NT2/D1 (cell line): Measurements from ENCODE around the gene CSNK1G1.

Experiments used
- YY1 ChIP-seq: IDR thresholded peaks from 2 replicates; pipeline ENCODE4 v1.6.1; 2011; ENCODE audit not compliant: insufficient read length, insufficient read depth
- ZNF274 ChIP-seq: IDR thresholded peaks from 2 replicates; pipeline ENCODE4 v1.6.1; 2011; ENCODE audit warnings: mild to moderate bottlenecking, low read depth, low read length

GRCh38 chr15:64267331-64267973 is 88.5 kb downstream of the CSNK1G1 start:
- no peak for TF ChIP-seq ZNF274
- no peak for TF ChIP-seq YY1
